HG03045 (cell line): ENCODE measurements around the gene SMAD1.

ENCODE experiments used
- ATAC-seq: cut with Tn5 transposase; IDR thresholded peaks from one replicate; pipeline ENCODE4 v1.9.1; 2021; ENCODE audit warnings: mild to moderate bottlenecking, moderate library complexity; ENCODE audit not compliant: unreplicated experiment

SMAD1 gene

DNA sequence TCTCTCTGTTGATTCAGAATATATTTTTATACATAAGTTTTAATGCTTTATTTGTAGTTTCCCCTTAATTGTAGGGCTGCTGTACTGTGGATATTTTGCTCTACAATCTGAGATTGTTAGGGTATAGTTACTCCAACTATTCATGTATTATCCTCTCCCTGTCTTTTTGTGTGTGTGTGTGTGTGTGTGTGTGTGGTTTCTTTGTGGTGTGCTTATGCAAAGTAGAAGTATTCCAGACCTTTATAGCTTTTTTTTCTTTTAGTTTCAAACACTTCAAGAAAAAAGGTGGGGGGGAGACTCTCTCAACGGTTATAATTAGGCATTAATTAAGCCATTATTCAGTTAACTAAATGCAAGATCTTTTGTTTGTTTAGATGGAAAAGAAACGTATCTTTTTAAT, 6.7 kb downstream of the SMAD1 start:
- ATAC-seq = no peak

DNA sequence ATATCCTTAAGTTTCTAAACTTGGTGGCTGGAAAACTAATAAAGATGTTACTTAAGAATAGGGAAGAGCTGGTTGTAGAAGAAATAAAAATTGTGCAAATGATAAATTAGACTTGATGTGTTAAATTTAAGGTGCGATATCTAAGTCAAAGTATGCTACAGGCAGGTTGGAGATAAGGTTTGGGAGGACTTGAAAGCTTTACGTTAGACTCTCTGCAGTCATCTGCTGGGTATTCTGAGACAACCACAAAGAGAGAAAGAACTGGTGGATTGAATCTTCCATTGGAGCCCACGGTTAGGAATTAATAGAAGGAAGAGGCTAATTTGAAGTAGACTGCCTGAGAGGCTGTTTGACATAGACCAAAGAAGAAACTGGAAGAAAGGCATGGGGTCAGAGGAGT, 7.9 kb downstream of the SMAD1 start:
- ATAC-seq = no peak

DNA sequence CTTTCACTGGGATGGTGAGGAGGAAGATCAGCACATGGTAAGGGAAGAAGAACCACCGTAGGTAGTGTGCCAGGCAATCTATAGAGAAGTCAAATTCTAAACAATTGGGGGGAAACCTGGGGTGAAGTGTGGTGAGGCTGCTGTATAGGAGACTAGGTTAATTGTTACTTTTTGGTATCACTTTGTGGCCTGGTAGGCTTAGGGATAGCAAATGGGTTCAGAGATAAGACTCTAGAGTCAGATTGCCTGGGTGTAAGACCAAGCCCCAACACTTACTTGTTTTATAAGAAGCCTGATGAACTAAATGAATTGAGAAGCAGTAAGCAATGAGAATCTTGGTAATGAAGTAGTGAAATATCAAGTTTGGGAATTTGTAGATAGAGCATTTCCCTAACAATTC, 8.7 kb downstream of the SMAD1 start:
- ATAC-seq = no peak

- no peak for ATAC-seq
These were observed 9.1 kb downstream of the SMAD1 start for GRCh38 chr4:145490796-145491195.

GRCh38 chr4:145492376-145492775, 10.7 kb downstream of the SMAD1 start:
- ATAC-seq = no peak

- no peak for ATAC-seq
These were observed 11.5 kb downstream of the SMAD1 start for GRCh38 chr4:145493166-145493565.

DNA sequence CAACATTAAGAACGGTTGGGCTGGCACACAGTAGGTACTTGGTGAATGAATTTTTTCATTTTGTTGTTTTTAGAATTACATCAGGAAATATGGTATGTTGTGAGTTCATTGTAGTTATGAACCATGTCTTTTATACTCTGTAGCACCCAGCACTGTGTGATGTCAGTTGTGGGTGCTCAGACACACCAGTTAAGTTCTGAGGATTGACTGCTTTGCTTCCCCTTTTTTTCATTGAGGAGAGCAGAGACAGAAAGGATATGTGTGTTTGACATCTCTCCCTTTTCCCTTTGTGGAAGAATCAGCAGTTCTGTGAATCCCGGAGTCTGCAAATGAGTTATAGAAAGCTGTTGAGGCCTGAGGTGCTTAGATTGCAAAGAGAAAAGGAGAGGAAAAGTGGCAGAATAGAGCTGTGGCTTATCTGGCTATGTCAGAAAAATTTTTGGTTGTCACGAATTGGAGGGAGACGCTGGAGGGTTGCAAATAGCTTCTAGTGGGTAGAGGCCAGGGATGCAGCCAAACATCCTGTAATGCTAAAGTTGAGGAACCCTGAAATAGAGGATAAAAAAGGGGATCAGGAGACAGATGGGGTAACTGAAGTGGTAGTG, 13.1 kb downstream of the SMAD1 start:
- no peak for ATAC-seq

DNA sequence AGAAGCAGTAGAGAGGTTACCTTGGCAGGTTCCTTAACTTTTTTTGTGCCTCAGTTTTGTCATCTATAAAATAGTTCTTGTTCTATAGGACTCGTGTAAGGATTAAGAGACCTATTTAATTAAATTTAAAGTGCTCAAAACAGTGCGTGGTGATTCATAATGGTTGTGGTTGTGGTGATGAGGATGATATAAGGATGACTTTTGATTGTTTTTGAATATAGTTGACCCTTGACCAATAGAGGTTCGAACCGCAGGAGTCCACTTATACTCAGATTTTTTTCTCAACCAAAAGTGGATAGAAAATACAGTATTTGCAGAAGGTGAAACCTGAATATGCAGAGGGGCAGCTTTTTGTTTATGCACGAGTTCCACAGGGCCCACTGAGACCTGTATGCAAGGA, 14.6 kb downstream of the SMAD1 start:
- no peak for ATAC-seq

DNA sequence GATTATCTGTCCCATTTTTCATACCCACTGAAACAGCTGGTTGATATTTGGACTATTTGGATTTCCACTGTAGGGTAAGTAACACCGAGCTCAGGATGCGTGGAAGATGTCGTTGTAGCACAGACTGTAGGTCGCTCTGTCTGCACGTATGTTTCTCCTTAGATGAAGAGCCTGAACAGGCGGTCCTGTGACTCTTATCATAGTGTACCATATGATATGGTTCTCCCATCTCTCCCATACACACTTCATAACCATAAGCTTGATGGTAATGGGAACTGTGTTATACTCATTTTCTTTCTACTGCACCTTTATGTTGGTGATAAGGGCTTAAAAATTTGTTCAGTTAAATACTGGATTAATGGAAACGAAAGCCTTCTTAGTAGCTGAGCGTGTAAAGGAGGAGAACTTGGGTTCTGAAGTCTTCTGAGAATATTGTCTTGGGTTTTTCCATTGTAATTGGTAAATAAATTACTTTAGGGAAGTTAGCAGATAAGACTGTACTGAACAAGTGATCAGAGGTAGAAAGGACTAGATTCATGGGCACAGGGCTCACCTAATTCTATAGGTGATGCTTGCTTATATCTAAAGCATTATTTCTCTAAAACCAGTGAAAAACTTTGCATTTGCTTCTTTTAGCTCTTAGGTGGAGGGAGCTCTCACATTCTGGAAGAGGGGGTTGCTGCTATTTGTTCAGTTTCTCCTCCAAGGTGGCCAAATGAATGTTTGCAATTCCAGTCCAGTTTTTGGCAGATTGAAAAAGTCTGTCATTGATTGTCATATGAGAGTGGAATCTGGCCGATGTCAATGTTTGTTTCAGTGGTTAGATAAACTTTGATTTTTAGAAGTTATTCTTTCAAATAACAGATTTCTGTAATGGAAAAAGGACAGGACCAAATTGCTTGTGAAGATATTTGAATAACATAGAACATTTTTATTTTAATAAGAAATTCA, 15.8 kb downstream of the SMAD1 start:
- ATAC-seq = no peak

- ATAC-seq = peak; percentile 55
These were observed 16.8 kb downstream of the SMAD1 start for GRCh38 chr4:145498430-145498829.

- ATAC-seq = peak; percentile 53
These were observed 19.5 kb downstream of the SMAD1 start for GRCh38 chr4:145501051-145501660.

- no peak for ATAC-seq
These were observed 21.2 kb downstream of the SMAD1 start for GRCh38 chr4:145502809-145503208.

- no peak for ATAC-seq
These were observed 21.9 kb downstream of the SMAD1 start for GRCh38 chr4:145503486-145504072.

DNA sequence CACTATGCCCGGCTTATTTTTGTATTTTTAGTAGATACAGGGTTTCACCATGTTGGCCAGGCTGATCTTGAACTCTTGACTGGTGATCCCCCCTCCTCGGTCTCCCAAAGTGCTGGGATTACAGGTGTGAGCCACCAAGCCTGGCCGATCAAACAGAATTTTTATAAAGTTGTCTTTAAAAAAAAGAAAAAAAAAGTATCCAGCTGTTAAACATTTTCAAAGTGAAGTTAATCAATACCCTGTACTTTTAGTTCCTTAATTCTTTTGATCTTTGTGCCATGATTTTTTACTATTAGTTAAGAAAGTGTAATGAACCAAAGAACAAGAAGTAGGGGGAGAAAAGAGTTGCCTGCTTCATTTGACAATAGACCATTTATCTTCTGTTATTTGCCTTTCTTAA, 24.3 kb downstream of the SMAD1 start:
- no peak for ATAC-seq

DNA sequence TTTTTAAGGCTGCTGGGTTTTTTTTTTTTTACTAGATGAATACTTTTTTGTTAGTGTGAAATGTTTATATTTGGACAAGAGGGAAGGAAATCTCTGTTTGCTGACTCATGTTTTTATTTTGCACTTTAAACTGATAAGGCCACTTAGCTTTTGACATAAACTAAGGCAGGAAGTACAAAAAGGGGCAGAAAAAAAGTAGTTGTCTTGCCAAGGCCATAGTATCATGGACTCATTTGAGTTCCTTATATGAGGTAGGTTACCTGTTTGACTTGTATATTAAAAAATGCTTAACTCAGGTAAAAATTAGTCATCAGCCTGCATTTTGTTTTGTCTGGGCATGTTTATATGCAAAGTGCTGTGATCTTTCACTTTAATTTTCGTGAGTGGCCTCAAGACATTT, 26.0 kb downstream of the SMAD1 start:
- no peak for ATAC-seq

- no peak for ATAC-seq
These were observed 30.4 kb downstream of the SMAD1 start for GRCh38 chr4:145511913-145512522.

- ATAC-seq = no peak
These were observed 31.5 kb downstream of the SMAD1 start for GRCh38 chr4:145513020-145513621.

DNA sequence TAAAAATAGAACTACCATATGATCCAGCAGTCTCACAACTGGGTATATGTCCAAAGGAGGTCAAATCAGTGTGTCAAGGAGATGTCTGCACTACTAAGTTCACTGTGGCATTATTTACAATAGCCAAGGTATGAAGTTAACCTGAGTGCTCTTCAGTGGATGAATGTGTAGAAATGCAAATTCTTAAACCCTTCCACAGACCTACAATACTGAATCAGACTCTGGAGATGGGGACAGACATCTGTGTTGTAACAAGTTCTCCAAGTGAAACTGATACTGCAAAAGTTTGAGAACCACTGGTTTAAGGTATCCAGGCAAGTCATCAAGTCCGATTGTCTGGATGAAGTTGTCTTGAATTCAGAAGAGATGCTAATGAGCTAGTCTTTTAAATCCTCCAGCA, 38.5 kb downstream of the SMAD1 start:
- ATAC-seq = no peak

- no peak for ATAC-seq
These were observed 39.6 kb downstream of the SMAD1 start for GRCh38 chr4:145521282-145521681.

- no peak for ATAC-seq
These were observed 41.5 kb downstream of the SMAD1 start for GRCh38 chr4:145523117-145523516.

- no peak for ATAC-seq
These were observed 42.9 kb downstream of the SMAD1 start for GRCh38 chr4:145524552-145524951.
